ENCODE results near the gene PLEKHA3.
"Not testable (repeated sequence)": the region's sequence is repeated elsewhere in the genome, so short reads cannot be mapped to it uniquely, and the experiment has no call there.

The PLEKHA3 gene

DNA sequence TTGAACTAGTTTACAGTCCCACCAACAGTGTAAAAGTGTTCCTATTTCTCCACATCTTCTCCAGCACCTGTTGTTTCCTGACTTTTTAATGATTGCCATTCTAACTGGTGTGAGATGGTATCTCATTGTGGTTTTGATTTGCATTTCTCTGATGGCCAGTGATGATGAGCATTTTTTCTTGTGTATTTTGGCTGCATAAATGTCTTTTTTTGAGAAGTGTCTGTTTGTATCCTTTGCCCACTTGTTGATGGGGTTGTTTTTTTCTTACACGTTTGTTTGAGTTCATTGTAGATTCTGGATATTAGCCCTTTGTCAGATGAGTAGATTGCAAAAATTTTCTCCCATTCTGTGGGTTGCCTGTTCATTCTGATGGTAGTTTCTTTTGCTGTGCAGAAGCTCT lies 45.2 kb downstream of the PLEKHA3 start:
- not testable (repeated sequence) for DNase-seq

DNA sequence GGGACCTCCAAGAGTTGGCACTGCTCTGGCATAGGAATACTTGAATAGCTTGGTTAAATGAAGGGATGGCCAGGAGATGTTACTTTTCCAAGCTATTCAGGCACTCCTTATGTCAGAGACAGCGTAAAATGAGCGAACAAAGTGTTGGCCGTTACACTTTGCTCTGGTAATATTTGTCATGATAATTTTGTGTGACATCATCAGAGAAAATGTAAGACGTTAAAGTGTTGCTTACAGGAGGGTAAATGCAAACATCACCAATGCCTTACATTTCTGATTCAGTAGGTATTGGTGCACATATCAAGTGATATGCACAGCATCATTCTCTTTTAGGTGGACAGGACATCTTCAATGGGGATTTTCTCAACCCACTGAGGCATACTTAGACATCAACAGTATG lies 46.0 kb downstream of the PLEKHA3 start:
- DNase-seq, result no peak

DNA sequence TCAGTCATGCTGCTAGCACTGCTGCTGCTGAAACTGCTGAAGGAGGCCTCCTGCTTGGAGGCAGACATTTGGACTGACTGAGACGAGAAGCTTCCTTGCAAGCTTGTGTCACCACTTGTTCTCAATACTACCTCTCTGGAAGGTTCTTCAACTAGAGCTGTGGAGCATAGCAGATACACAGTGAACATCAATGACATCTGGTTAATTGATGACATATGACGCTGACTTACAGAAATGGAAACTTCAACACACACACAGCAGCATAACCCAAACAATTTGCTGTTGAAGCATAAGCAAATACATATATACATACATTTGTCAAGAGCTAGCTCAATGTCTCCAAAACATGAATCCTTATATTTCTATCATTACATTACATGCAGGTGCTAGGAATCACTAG lies 47.3 kb downstream of the PLEKHA3 start:
- DNase-seq, result no peak

DNA sequence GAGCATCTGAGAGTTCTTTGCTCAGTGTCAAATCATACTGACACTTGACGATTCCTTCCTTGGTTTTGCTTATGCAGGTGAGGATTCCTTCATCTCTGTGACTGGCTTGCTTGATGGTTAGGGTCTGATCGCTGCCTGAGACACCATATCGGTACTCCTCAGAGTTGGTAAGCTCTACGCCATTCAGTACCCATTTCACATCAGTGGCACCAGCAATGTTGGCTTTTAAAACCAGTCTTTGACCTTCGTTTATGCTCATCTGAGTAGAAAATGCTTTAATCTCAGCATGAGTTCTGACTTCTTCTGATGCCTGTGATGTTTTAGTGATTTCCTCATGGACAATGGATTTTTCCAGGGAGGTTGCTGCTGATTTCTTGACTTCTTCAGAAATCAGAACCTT lies 48.4 kb downstream of the PLEKHA3 start:
- DNase-seq, result no peak

DNA sequence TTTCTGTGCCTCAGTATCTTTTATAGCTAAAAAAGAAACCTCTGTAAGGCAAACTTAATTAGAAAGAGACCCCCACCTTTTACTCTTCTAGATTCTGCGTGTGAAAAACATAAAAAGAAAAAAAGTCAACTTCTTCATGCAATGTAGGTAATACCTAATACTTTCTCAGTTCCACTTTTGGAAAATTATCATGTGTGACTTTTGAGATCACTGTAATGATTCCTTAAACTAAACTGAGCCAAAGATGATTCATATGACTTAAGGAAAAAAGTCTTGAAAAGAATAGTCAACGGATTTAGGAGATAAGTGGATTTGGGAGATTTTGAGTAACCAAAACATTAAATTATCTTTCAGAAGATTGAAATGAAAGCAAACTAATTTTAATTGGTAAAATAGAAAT lies 48.9 kb downstream of the PLEKHA3 start:
- DNase-seq, result no peak

- no peak for DNase-seq
Measured at GRCh38 chr2:178530131-178530530, 49.9 kb downstream of the PLEKHA3 start.

- peak; percentile 54 for DNase-seq
Measured at GRCh38 chr2:178530625-178531142, 50.4 kb downstream of the PLEKHA3 start.

DNA sequence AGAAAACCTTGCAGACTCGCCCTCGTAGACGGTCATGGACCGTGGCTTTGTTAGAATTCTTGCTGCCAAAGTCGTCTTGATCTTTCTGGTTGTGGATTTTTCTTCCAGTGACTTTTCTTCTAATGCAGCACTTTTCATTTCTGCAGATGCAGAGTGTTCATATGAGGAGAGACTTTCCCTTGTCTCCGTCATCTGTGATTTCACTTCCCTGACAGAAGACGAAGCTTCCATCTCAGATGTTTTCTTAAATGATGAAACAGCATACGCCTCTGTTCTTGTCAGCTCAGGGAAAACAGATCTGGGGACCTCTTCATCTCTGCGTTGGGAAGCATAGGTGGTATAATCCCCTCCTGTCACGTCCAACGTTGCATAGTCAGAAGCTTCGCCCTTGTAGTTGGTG lies 50.9 kb downstream of the PLEKHA3 start:
- no peak for DNase-seq

DNA sequence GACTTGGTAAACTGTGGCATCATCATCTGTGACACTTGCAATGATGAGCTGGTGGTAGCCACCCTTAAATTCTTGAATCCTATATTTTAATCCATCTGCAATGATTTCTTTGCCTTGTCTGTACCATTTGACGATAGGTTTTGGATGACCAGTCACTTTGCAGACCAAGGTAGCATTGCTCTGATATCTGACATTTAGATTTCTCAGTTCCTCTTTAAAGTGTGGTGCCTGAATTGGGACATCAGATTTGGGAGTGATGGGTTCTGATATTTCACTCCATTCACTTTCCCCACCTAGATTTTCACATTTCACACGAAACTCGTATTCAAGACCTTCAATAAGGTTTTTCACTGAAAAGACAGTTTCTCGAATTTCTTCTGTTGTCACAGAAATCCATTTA lies 55.8 kb downstream of the PLEKHA3 start:
- DNase-seq, result no peak

- no peak for DNase-seq
Measured at GRCh38 chr2:178542161-178542560, 61.9 kb downstream of the PLEKHA3 start.

DNA sequence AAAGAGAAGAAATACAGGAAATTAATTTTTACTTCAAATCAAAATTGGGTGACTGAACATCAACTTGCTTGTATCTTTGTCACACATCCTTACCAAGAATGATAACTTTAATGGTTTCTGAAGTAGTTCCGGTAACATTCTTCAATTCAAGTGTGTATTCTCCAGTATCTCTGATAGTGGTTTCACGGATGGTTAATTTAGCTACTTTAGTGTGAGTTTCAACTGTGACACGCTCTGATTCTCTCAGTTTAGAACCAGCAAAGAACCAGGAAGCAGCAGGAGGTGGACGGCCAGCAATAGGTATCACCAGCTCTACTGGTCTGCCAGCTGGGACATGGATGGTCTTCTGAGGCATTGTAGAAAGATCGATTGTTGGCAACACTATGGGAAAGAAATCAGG lies 62.3 kb downstream of the PLEKHA3 start:
- DNase-seq, result no peak

DNA sequence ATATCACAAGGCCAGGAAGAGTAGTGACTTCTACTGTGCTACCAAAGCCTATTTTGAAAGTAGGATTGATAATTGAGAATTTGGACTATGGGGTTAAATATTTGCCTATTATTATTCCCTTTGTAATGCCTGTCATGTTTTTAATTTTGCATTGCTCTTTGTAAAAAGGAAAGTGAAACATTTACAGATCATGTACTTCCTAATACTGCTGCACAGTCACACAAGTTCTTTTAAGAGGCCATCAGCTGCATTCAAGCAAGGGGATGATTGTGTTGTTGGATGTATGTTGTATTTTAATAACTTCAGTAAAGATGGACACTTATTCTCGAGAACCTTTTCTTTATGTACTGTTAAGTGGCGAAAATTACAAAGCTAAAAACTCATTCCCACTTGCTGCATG lies 70.1 kb downstream of the PLEKHA3 start:
- DNase-seq, result no peak

DNA sequence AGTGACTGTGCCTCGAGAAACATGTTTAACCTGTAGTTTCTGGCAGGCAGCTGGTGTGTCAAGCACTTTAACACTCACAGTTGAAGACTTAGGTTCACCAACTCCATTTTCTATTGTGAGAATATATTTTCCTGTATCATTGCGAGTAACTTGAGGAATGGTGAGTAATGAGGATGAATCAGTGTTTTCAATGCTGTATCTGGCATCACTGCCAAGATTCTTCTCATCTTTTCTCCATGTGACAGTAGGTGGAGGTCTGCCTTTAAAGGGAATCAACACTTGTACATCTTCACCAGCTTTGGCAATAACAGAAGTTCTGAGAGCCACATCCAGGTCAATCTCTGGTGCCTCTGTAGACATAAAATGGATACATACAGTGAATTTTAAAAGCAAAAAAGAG lies 72.8 kb downstream of the PLEKHA3 start:
- DNase-seq, result no peak

Measured in stimulated activated CD4-positive, alpha-beta T cell treated with anti-CD3 and anti-CD28 coated beads, Interleukin-15, amount 100 ng/mL, for 24 hours (primary cell).